Breast epithelium (tissue), 3 donors: ENCODE results near the gene R3HDML.

Experiments
- CTCF ChIP-seq, 3 donors: fragments of 450-650 bp; IDR thresholded peaks; one replicate each; pipeline ENCODE4 v1.5.1; 2016 to 2017; ENCODE audit warnings: antibody characterized with exemption in 3 of 3, mild to moderate bottlenecking in 3 of 3, moderate library complexity in 3 of 3
- POLR2AphosphoS5 ChIP-seq, 3 donors: sonication (generic); formaldehyde crosslinking; IDR thresholded peaks; one replicate each; pipeline ENCODE4 v1.6.1; 2017; ENCODE audit warnings: antibody characterized with exemption in 3 of 3

- TF ChIP-seq CTCF (IDR thresholded peaks at IDR 0.05): no peak
- TF ChIP-seq POLR2AphosphoS5 (IDR thresholded peaks at IDR 0.05): no peak
Observed at GRCh38 chr20:44306927-44307326, 29.9 kb upstream of the R3HDML start.
